Upper lobe of left lung (tissue), 6 donors: ENCODE measurements around the gene EIF4G3. TPM values are rescaled to one million over a fixed set of nuclear protein-coding genes. Genes with fewer than 3 reads are reported as not detected.

Source experiments
- ATAC-seq, 2 donors: fragments of 200-7000 bp; cut with Tn5 transposase; one replicate each; pipeline ENCODE4 v1.9.1; 2022; ENCODE audit warnings: mild to moderate bottlenecking in 2 of 2, moderate library complexity in 2 of 2; ENCODE audit not compliant: low FRiP score in 2 of 2
- DNase-seq, 2 donors: peaks; one replicate each; pipeline ENCODE4 v3.0.0-alpha.2; 2019 to 2020
- H3K27ac ChIP-seq, 4 donors: fragments of 200-600 bp; sonication (generic); one replicate each; pipeline ENCODE4 v1.5.1; 2016 to 2019
- H3K27me3 ChIP-seq, 4 donors: fragments of 200-600 bp; sonication (generic); one replicate each; pipeline ENCODE4 v1.5.1; 2017 to 2019
- H3K36me3 ChIP-seq, 4 donors: fragments of 200-600 bp; sonication (generic); one replicate each; pipeline ENCODE4 v1.5.1; 2016 to 2019
- H3K4me1 ChIP-seq, 4 donors: fragments of 200-600 bp; sonication (generic); one replicate each; pipeline ENCODE4 v1.5.1; 2018 to 2019
- H3K4me3 ChIP-seq, 4 donors: fragments of 200-600 bp; sonication (generic); one replicate each; pipeline ENCODE4 v1.5.1; 2017 to 2019; ENCODE audit warnings: mild to moderate bottlenecking in 2 of 4, moderate library complexity in 1 of 4
- H3K9me3 ChIP-seq, 4 donors: fragments of 200-600 bp; sonication (generic); one replicate each; pipeline ENCODE4 v1.5.1; 2018 to 2019
- EP300 ChIP-seq, 4 donors: sonication (generic); formaldehyde crosslinking; IDR thresholded peaks; one replicate each; pipeline ENCODE4 v1.5.1; 2017; ENCODE audit warnings: antibody characterized with exemption in 4 of 4, control low read depth in 2 of 4
- POLR2A ChIP-seq, 4 donors: fragments of 450-650 bp; IDR thresholded peaks; one replicate each; pipeline ENCODE4 v1.5.1; 2016 to 2017; ENCODE audit warnings: antibody characterized with exemption in 4 of 4, mild to moderate bottlenecking in 2 of 4
- POLR2AphosphoS5 ChIP-seq, 2 donors: sonication (generic); formaldehyde crosslinking; IDR thresholded peaks; one replicate each; pipeline ENCODE4 v1.5.1; 2017; ENCODE audit warnings: antibody characterized with exemption in 2 of 2
- WGBS, 2 donors: methylation state at CpG; one replicate each; pipeline ENCODE4 v1.1.5; 2017 to 2018; 5-methylcytosine and 5-hydroxymethylcytosine counted together
- total RNA-seq, 6 donors: library from RNA; depleted of rRNA in 4 of 6; stranded (reverse); fragments of >200 nt in 4 of 6; gene quantifications; one replicate each; pipeline versions ENCODE4 v1.1.0 to v1.2.1, GENCODE V29; 2016 to 2021
- TF ChIP-seq, protein P1 (sequence below), 6 experiments: fragments of 450-650 bp in 4 of 6; fragments of 200-600 bp in 2 of 6; sonication (generic) in 2 of 6; IDR thresholded peaks; one replicate each; pipeline ENCODE4 v1.5.1; 2016 to 2019; ENCODE audit warnings: antibody characterized with exemption in 6 of 6
- donor health status: DM: no; HTN: no; CAD: no; lungs with moderate emphysema.
- donor health status: DM: no; HTN: yes; CAD: no; lungs with severe emphysema.

EIF4G3 gene
- total RNA-seq, 6 donors from 2014 or later: 23.7 to 75.4 (median 38.3) TPM

DNA sequence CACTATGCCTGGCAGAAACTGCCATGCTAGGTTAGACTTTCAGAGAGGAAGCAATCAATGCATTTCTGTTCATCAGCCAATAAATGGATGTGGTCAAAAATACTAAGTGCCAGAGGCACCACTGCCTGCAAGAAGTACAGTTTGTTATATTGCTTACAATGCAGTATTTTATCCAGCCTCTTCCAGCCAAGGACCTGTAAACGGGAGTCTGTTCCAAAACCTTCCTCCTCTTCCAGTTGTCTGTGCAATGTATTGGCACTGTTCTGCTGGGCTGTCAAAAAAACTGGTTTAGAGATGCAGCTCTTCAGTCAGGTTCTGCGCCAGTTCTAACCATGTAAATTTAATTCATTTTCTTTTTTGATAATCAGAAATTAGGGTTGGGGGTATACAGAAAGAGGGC is 175.7 kb downstream of the EIF4G3 start:
- Histone ChIP-seq H3K27ac (no peak overlapping the region), H3K9me3 (no peaks in the 10 kb centered on the region), H3K27me3 (no peaks in the 10 kb centered on the region), H3K4me1 (peaks cover 0 to 9% (median 7%) of the 10 kb centered on the region in 4 donors), H3K4me3 (no peak overlapping the region), H3K36me3 (no peaks in the 10 kb centered on the region)
- TF ChIP-seq, protein P1, sequence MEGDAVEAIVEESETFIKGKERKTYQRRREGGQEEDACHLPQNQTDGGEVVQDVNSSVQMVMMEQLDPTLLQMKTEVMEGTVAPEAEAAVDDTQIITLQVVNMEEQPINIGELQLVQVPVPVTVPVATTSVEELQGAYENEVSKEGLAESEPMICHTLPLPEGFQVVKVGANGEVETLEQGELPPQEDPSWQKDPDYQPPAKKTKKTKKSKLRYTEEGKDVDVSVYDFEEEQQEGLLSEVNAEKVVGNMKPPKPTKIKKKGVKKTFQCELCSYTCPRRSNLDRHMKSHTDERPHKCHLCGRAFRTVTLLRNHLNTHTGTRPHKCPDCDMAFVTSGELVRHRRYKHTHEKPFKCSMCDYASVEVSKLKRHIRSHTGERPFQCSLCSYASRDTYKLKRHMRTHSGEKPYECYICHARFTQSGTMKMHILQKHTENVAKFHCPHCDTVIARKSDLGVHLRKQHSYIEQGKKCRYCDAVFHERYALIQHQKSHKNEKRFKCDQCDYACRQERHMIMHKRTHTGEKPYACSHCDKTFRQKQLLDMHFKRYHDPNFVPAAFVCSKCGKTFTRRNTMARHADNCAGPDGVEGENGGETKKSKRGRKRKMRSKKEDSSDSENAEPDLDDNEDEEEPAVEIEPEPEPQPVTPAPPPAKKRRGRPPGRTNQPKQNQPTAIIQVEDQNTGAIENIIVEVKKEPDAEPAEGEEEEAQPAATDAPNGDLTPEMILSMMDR (IDR thresholded peaks at IDR 0.05): no peak
- TF ChIP-seq POLR2A (IDR thresholded peaks at IDR 0.05) (no peak), EP300 (IDR thresholded peaks at IDR 0.05) (no peak)
- WGBS, 2 donors: 76 to 93% methylated on average over 2 of the region's 2 CpGs
- no peak for DNase-seq
- ATAC-seq: no peak

DNA sequence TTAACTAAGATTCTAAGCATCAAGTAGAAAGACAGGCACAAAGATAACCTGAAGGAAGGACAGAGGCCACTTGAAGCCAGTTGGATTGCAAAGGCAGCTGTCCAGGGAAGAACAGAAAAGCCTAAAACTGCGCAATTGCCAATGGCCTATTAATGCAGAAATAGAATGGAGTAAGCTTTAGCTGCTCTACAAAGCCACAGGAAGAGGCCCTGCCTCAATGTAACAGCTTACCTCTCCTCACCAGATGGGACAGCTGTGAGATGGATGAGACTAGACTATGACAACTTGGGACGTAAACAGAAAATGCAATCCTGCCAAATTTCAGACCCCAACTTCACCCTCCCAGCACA is 176.5 kb downstream of the EIF4G3 start:
- DNase-seq: no peak
- peaks cover 0 to 4% (median under 1%) of the 10 kb centered on the region in 4 donors for H3K4me1 ChIP-seq
- WGBS, 2 donors: 77 to 91% methylated on average over 2 of the region's 2 CpGs
- no peak for ATAC-seq
- no peak overlapping the region for H3K4me3 ChIP-seq
- no peaks in the 10 kb centered on the region for H3K9me3 ChIP-seq
- TF ChIP-seq POLR2A (IDR thresholded peaks at IDR 0.05): no peak
- TF ChIP-seq, protein P1 (IDR thresholded peaks at IDR 0.05): no peak
- no peak for TF ChIP-seq POLR2AphosphoS5 (IDR thresholded peaks at IDR 0.05)
- TF ChIP-seq EP300 (IDR thresholded peaks at IDR 0.05): no peak
- no peaks in the 10 kb centered on the region for H3K27me3 ChIP-seq
- H3K36me3 ChIP-seq: no peaks in the 10 kb centered on the region
- H3K27ac ChIP-seq: no peak overlapping the region

DNA sequence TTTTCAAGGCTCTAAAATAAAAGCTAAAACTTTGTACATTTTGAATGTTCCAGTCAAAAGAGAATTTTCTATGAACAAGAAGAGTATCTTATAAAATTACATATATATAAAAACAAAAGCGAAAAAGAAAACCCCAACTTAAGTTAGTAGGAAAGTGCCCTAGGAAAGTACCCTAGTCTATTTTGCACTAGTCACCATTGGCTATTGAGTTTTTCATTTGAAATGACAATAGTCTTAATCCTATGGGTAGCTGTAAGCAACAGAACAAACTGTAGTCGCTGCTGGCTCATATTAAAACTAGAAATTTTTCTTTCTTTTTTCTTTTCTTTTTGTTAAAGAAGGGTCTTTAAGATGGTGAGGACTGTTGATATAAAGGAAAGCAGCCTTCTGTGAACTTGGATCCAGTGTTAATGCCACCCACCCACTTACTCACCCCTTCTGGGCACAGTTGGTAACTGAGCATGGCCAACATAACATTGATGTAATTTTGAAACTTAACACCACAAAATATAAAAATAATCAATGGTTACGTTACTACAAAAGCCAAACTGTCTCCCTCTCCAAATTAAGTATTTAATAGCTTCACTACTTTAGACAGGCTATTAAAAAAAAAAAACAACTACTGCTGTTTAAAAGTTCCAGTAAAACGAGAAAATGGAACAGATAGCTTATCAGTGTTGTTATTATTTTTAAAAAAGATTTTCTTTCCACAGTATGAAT is 177.0 kb downstream of the EIF4G3 start:
- DNase-seq (no peak), ATAC-seq (no peak)
- Histone ChIP-seq H3K9me3 (no peaks in the 10 kb centered on the region), H3K27me3 (no peaks in the 10 kb centered on the region), H3K27ac (no peak overlapping the region), H3K4me3 (no peak overlapping the region), H3K36me3 (no peaks in the 10 kb centered on the region), H3K4me1 (peaks cover 0 to 4% (median 0%) of the 10 kb centered on the region in 4 donors)
- 83 to 85% methylated on average over 4 of the region's 4 CpGs for WGBS, 2 donors
- no peak for TF ChIP-seq EP300 (IDR thresholded peaks at IDR 0.05)
- TF ChIP-seq POLR2AphosphoS5 (IDR thresholded peaks at IDR 0.05): no peak
- TF ChIP-seq POLR2A (IDR thresholded peaks at IDR 0.05): no peak
- TF ChIP-seq, protein P1 (IDR thresholded peaks at IDR 0.05): no peak

DNA sequence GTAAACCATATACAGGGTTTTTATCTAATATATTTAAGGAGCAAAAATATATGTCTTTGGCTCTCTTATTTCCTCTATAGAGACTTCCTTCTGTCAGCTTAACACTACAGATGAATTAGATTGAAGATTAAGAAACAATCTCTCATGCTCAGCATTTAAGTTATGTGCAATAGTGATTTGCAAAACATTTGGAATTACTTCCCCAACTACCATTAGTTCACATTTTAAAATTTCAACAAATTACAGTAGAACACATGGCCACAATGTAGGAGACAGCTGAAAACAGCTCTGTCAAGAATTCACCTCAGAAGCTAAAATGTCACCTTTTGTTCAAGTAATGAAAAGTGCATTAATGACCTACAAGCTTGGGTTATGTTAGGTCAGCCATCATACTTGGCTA is 177.9 kb downstream of the EIF4G3 start:
- Histone ChIP-seq H3K27me3 (no peaks in the 10 kb centered on the region), H3K9me3 (no peaks in the 10 kb centered on the region), H3K27ac (no peak overlapping the region), H3K4me3 (no peak overlapping the region), H3K4me1 (peaks cover 0 to 4% (median 0%) of the 10 kb centered on the region in 4 donors), H3K36me3 (no peaks in the 10 kb centered on the region)
- ATAC-seq (peak in 1 of 2 donors; percentile 34), DNase-seq (no peak)
- TF ChIP-seq POLR2AphosphoS5 (IDR thresholded peaks at IDR 0.05) (no peak), POLR2A (IDR thresholded peaks at IDR 0.05) (no peak), EP300 (IDR thresholded peaks at IDR 0.05) (no peak)
- TF ChIP-seq, protein P1 (IDR thresholded peaks at IDR 0.05): no peak
